K562 (cell line): Measurements from ENCODE around the gene COL5A1. TPM values are rescaled to one million over a fixed set of nuclear protein-coding genes. Genes with fewer than 3 reads are reported as not detected.

Experiments
- ATAC-seq: fragments of 200-7000 bp; cut with Tn5 transposase; 3 replicates; pipeline ENCODE4 v1.9.1; 2020; ENCODE audit warnings: moderate library complexity
- BruUV-seq: library from RNA; stranded (reverse); fragments of 400-500 nt; replicated peaks from 2 replicates; lab custom pipeline; 2021; lab: Mats Ljungman, UMichigan
- CTCF ChIA-PET: fragments of 300-600 bp; formaldehyde crosslinking; extraction: SDS; loops from one replicate; lab custom pipeline; 2021; ENCODE audit warnings: low intra/inter-chr PET ratio; lab: Yijun Ruan, JAX
- POLR2A ChIA-PET: fragments of 300-600, 350-650 bp; sonication (Branson Sonifier 250); formaldehyde crosslinking; extraction: SDS; loops from one replicate; lab custom pipeline; 2021; ENCODE audit warnings: antibody characterized with exemption, inconsistent platforms; lab: Yijun Ruan, JAX
- DNase-seq, 4 experiments: peaks; one replicate each; pipeline versions ENCODE4 v3.0.0 to v3.0.0-alpha.2; 2011 to 2018; ENCODE audit warnings: low spot score in 3 of 4, mixed read lengths in 3 of 4; ENCODE audit errors: extremely low read depth in 1 of 4
- FAIRE-seq: peaks from 2 replicates; lab custom pipeline; 2011; peaks lifted over from hg19 to GRCh38; lab: Jason Lieb, UNC
- H2AFZ ChIP-seq: 2 replicates; pipeline ENCODE4 v1.6.0; 2011; ENCODE audit warnings: low read depth, low read length, control low read depth, inconsistent platforms
- H3K27ac ChIP-seq: fragments of 200-600 bp; 3 replicates; pipeline ENCODE4 v1.8.0; 2011; ENCODE audit warnings: low read depth, mild to moderate bottlenecking, control low read depth, inconsistent platforms, low read length, moderate library complexity, mixed read lengths; ENCODE audit errors: extremely low read depth
- H3K27me3 ChIP-seq, 2 experiments: fragments of 300-600 bp in 1 of 2; 2 replicates in 1 of 2; 3 replicates in 1 of 2; pipeline versions ENCODE4 v1.6.0 to v1.8.0; 2011; ENCODE audit warnings: inconsistent platforms in 2 of 2, low read length in 2 of 2, mild to moderate bottlenecking in 1 of 2, mixed read lengths in 1 of 2, moderate library complexity in 1 of 2; ENCODE audit not compliant: control insufficient read depth in 2 of 2, insufficient read depth in 2 of 2
- H3K36me3 ChIP-seq: fragments of 300-600 bp; 3 replicates; pipeline ENCODE4 v1.8.0; 2011; ENCODE audit warnings: mild to moderate bottlenecking, low read length, inconsistent platforms; ENCODE audit not compliant: control insufficient read depth, insufficient read depth
- H3K4me1 ChIP-seq, 2 experiments: fragments of 200-600 bp in 1 of 2; replicated peaks in 1 of 2; 2 replicates in 1 of 2; 3 replicates in 1 of 2; pipeline versions ENCODE4 v1.5.1 to v1.8.0; 2011; ENCODE audit warnings: inconsistent platforms in 2 of 2, low read length in 2 of 2, mild to moderate bottlenecking in 1 of 2, mixed read lengths in 1 of 2, moderate library complexity in 1 of 2; ENCODE audit not compliant: control insufficient read depth in 2 of 2, insufficient read depth in 2 of 2
- H3K4me2 ChIP-seq: 2 replicates; pipeline ENCODE4 v1.6.1; 2011; ENCODE audit warnings: low read length, control low read depth, inconsistent platforms, mixed read lengths; ENCODE audit not compliant: insufficient read depth
- H3K4me3 ChIP-seq: fragments of 200-600 bp; sonication (generic), shearing (Covaris generic); 2 replicates; pipeline ENCODE4 v1.5.1; 2016; ENCODE audit warnings: control low read depth, inconsistent platforms
- H3K79me2 ChIP-seq: fragments of 200-600 bp; 3 replicates; pipeline ENCODE4 v1.8.0; 2011; ENCODE audit warnings: low read length, inconsistent platforms; ENCODE audit not compliant: control insufficient read depth, insufficient read depth
- H3K9ac ChIP-seq, 2 experiments: 2 replicates each; pipeline versions ENCODE4 v1.6.0 to v1.6.1; 2011; ENCODE audit warnings: low read depth in 2 of 2, low read length in 2 of 2, control low read depth in 1 of 2, inconsistent platforms in 1 of 2, mild to moderate bottlenecking in 1 of 2, mixed read lengths in 1 of 2; ENCODE audit not compliant: insufficient read depth in 1 of 2
- H3K9me1 ChIP-seq: one replicate; pipeline ENCODE4 v1.6.0; 2011; ENCODE audit warnings: inconsistent platforms, mild to moderate bottlenecking, low read length, moderate library complexity; ENCODE audit not compliant: control insufficient read depth, insufficient read depth
- H3K9me3 ChIP-seq: replicated peaks from 2 replicates; pipeline ENCODE4 v1.5.1; 2011; ENCODE audit warnings: low read depth, low read length, inconsistent platforms; ENCODE audit not compliant: control insufficient read depth, insufficient read depth
- H4K20me1 ChIP-seq: replicated peaks from 2 replicates; pipeline ENCODE4 v1.6.1; 2011; ENCODE audit warnings: low read length, inconsistent platforms, mixed read lengths; ENCODE audit not compliant: control insufficient read depth, insufficient read depth
- C11orf30 ChIP-seq: fragments of 450-650 bp; IDR thresholded peaks from 2 replicates; pipeline ENCODE4 v1.6.1; 2016; ENCODE audit warnings: low read depth, mild to moderate bottlenecking
- FOXJ3 ChIP-seq: sonication (generic); formaldehyde crosslinking; IDR thresholded peaks from 2 replicates; pipeline ENCODE4 v1.4.0; 2020; ENCODE audit warnings: mild to moderate bottlenecking, missing genetic modification reagents
- LCOR ChIP-seq: sonication (generic); formaldehyde crosslinking; IDR thresholded peaks from 2 replicates; pipeline ENCODE4 v1.8.0; 2022; ENCODE audit warnings: mild to moderate bottlenecking, missing genetic modification reagents
- MAFK ChIP-seq: IDR thresholded peaks from 2 replicates; pipeline ENCODE4 v1.6.1; 2011; ENCODE audit warnings: low read length, improper control_type of control experiment
- NFATC3 ChIP-seq: fragments of 450-650 bp; IDR thresholded peaks from 2 replicates; pipeline ENCODE4 v1.6.1; 2017; ENCODE audit warnings: mild to moderate bottlenecking
- XRCC4 ChIP-seq: IDR thresholded peaks from one replicate; pipeline ENCODE4 v1.6.1; 2011; ENCODE audit not compliant: insufficient read depth, insufficient read length; ENCODE audit errors: extremely low read depth
- ZNF830 ChIP-seq: fragments of 250-450 bp; sonication (Bioruptor Pico); IDR thresholded peaks from 2 replicates; pipeline ENCODE4 v1.5.0; 2021; ENCODE audit warnings: mild to moderate bottlenecking
- WGBS: fragments of 100-300 bp; shearing (Covaris generic); methylation state at CpG from one replicate; pipeline ENCODE4 v1.1.6; 2016; ENCODE audit warnings: low coverage, mixed read lengths; ENCODE audit not compliant: insufficient coverage; ENCODE audit errors: missing lambda C conversion rate; 5-methylcytosine and 5-hydroxymethylcytosine counted together
- in situ Hi-C: fragments of 300-500 bp; cut with MboI; formaldehyde crosslinking; loops from 4 replicates; pipeline ENCODE4 v1.15.0; 2018; ENCODE audit warnings: inconsistent platforms, mixed read lengths
- intact Hi-C: fragments of 100-400 bp; cut with micrococcal nuclease; formaldehyde crosslinking; loops from 2 replicates; pipeline ENCODE4 v1.14.2; 2022
- polyA plus RNA-seq, 8 experiments: library from polyadenylated mRNA; depleted of rRNA in 4 of 8; stranded (reverse) in 5 of 8; unstranded in 3 of 8; fragments of >200 nt; fragmentation: Nextera tagmentation in 2 of 8; fragmentation: Illumina TruSeq in 1 of 8; extraction: Ambion mirVana in 2 of 8; extraction: Trizol in 1 of 8; gene quantifications; 2 replicates each; pipeline versions ENCODE4 v1.2.1 to v1.2.3, GENCODE V29; 2011 to 2014; ENCODE audit warnings: inconsistent platforms in 1 of 8, missing spikeins in 1 of 8
- total RNA-seq, 7 experiments: library from RNA; depleted of rRNA in 6 of 7; stranded (reverse); fragments of >200 nt in 6 of 7; fragmentation: Illumina TruSeq in 2 of 7; extraction: Trizol in 2 of 7; gene quantifications; 2 replicates each; pipeline versions ENCODE4 v1.2.1 to v1.2.3, GENCODE V29; 2011 to 2021; ENCODE audit warnings: low replicate concordance in 1 of 7
- TF ChIP-seq, protein P1 (sequence below), 2 experiments: fragments of 450-650 bp; IDR thresholded peaks; 2 replicates each; pipeline ENCODE4 v1.6.1; 2016
- TF ChIP-seq, protein P2 (sequence below): sonication (generic); formaldehyde crosslinking; IDR thresholded peaks from 2 replicates; pipeline ENCODE4 v1.4.0; 2020; ENCODE audit warnings: mild to moderate bottlenecking, missing genetic modification reagents
- TF ChIP-seq, protein P3 (sequence below): fragments of 450-650 bp; IDR thresholded peaks from 2 replicates; pipeline ENCODE4 v1.6.1; 2018; ENCODE audit warnings: mild to moderate bottlenecking, low read depth; ENCODE audit not compliant: partially characterized antibody

The COL5A1 gene
- total and polyA plus RNA-seq, 9 of the 15 experiments (the other 6 are each of a cell fraction or from before 2014, with no cell fraction given), result under 0.01 to 0.13 (median 0.04) TPM; not detected in 6

DNA sequence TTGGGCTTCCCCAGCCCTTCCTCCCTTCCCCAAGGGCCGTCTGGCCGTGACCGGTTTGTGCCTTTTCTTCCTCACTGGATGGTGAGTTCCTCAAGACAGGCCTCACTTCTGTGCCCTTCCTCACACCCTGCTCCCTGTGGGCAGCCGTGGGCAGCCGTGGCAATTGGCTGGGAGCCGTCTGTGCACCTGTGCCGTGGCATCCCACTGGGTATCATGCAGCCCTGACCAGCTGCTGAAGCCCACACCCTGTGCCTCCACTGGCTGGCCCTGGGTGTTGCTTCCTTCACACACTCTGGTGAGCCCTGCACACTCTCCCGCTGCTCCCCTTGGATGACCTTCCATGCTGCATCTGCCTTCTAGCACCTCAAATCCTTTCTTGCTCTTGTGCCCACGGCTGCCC is 100.2 kb downstream of the COL5A1 start:
- WGBS, result 0% methylated on average over 5 of the region's 9 CpGs
- ATAC-seq, result no peak
- no peak overlapping the region for H3K9ac ChIP-seq
- H3K4me1 ChIP-seq, result no peaks in the 10 kb centered on the region
- H3K79me2 ChIP-seq, result no peaks in the 10 kb centered on the region
- no peak for FAIRE-seq
- H3K4me3 ChIP-seq, result no peak overlapping the region
- no peaks in the 10 kb centered on the region for H3K36me3 ChIP-seq
- H3K9me1 ChIP-seq, result no peaks in the 10 kb centered on the region
- no TSS peak for BruUV-seq
- H2AFZ ChIP-seq, result no peak overlapping the region
- peaks cover 0 to 18% of the 10 kb centered on the region in 2 experiments; a peak in 2 of 5 replicates for H3K27me3 ChIP-seq
- no peak overlapping the region for H3K27ac ChIP-seq
- in situ Hi-C loops, result no loop called here
- TF ChIP-seq ZNF830 (CRISPR knock-in tag), result no peak
- TF ChIP-seq, protein P1, sequence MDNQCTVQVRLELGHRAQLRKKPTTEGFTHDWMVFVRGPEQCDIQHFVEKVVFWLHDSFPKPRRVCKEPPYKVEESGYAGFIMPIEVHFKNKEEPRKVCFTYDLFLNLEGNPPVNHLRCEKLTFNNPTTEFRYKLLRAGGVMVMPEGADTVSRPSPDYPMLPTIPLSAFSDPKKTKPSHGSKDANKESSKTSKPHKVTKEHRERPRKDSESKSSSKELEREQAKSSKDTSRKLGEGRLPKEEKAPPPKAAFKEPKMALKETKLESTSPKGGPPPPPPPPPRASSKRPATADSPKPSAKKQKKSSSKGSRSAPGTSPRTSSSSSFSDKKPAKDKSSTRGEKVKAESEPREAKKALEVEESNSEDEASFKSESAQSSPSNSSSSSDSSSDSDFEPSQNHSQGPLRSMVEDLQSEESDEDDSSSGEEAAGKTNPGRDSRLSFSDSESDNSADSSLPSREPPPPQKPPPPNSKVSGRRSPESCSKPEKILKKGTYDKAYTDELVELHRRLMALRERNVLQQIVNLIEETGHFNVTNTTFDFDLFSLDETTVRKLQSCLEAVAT (IDR thresholded peaks at IDR 0.05), result no peak
- TF ChIP-seq NFATC3, result no peak
- TF ChIP-seq, protein P2, sequence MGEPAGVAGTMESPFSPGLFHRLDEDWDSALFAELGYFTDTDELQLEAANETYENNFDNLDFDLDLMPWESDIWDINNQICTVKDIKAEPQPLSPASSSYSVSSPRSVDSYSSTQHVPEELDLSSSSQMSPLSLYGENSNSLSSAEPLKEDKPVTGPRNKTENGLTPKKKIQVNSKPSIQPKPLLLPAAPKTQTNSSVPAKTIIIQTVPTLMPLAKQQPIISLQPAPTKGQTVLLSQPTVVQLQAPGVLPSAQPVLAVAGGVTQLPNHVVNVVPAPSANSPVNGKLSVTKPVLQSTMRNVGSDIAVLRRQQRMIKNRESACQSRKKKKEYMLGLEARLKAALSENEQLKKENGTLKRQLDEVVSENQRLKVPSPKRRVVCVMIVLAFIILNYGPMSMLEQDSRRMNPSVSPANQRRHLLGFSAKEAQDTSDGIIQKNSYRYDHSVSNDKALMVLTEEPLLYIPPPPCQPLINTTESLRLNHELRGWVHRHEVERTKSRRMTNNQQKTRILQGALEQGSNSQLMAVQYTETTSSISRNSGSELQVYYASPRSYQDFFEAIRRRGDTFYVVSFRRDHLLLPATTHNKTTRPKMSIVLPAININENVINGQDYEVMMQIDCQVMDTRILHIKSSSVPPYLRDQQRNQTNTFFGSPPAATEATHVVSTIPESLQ, result no peak
- no peak for TF ChIP-seq XRCC4
- TF ChIP-seq, protein P3, sequence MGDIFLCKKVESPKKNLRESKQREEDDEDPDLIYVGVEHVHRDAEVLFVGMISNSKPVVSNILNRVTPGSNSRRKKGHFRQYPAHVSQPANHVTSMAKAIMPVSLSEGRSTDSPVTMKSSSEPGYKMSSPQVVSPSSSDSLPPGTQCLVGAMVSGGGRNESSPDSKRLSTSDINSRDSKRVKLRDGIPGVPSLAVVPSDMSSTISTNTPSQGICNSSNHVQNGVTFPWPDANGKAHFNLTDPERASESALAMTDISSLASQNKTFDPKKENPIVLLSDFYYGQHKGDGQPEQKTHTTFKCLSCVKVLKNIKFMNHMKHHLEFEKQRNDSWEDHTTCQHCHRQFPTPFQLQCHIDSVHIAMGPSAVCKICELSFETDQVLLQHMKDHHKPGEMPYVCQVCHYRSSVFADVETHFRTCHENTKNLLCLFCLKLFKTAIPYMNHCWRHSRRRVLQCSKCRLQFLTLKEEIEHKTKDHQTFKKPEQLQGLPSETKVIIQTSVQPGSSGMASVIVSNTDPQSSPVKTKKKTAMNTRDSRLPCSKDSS, result no peak
- no peak for TF ChIP-seq FOXJ3 (CRISPR knock-in tag)
- no peak for TF ChIP-seq LCOR (CRISPR knock-in tag)
- TF ChIP-seq C11orf30, result no peak
- TF ChIP-seq MAFK, result no peak
- no peak for DNase-seq
- no peak overlapping the region for H3K4me2 ChIP-seq
- POLR2A ChIA-PET, result no interaction called here
- no peaks in the 10 kb centered on the region for H4K20me1 ChIP-seq
- CTCF ChIA-PET, result no interaction called here
- H3K9me3 ChIP-seq, result no peaks in the 10 kb centered on the region; the same call in 1 of the 2 replicates
- intact Hi-C loops, result no loop called here
